Naive thymus-derived CD4-positive, alpha-beta T cell (primary cell): ENCODE results near the gene PRR7. TPM values are rescaled to one million over a fixed set of nuclear protein-coding genes. Genes with fewer than 3 reads are reported as not detected.

Experiments used
- ATAC-seq: fragments of 150-1000 bp; cut with Tn5 transposase; 2 replicates; pipeline ENCODE4 v1.10.0; 2021; ENCODE audit warnings: mild to moderate bottlenecking, moderate library complexity
- CTCF ChIA-PET: fragments of 350-600 bp; sonication (Branson Sonifier 250); formaldehyde crosslinking; loops from one replicate; lab custom pipeline; 2021; ENCODE audit warnings: antibody characterized with exemption; lab: Charles Lee
- POLR2A ChIA-PET: fragments of 350-600 bp; sonication (Branson Sonifier 250); formaldehyde crosslinking; loops from one replicate; lab custom pipeline; 2021; ENCODE audit warnings: antibody characterized with exemption, inconsistent platforms; lab: Charles Lee
- DNase-seq, 9 donors: peaks; one replicate each; pipeline versions ENCODE4 v3.0.0 to v3.0.0-alpha.2; 2020 to 2022; ENCODE audit warnings: mixed read lengths in 1 of 9
- H3K27ac ChIP-seq: one replicate; pipeline ENCODE4 v1.7.0; 2013; ENCODE audit warnings: mild to moderate bottlenecking, low read depth, low read length, moderate library complexity
- H3K27me3 ChIP-seq, 2 donors: one replicate each; pipeline ENCODE4 v1.7.0; 2013; ENCODE audit warnings: low read length in 2 of 2, mild to moderate bottlenecking in 2 of 2, moderate library complexity in 2 of 2; ENCODE audit not compliant: control insufficient read depth in 2 of 2, insufficient read depth in 2 of 2
- H3K36me3 ChIP-seq, 3 experiments: 1 replicate in 2 of 3; 2 replicates in 1 of 3; pipeline ENCODE4 v1.7.0; 2013; ENCODE audit warnings: low read length in 3 of 3, mild to moderate bottlenecking in 3 of 3, moderate library complexity in 1 of 3; ENCODE audit not compliant: insufficient read depth in 3 of 3, control insufficient read depth in 2 of 3
- H3K4me1 ChIP-seq, 2 donors: one replicate each; pipeline ENCODE4 v1.7.0; 2013; ENCODE audit warnings: low read length in 2 of 2, mild to moderate bottlenecking in 2 of 2, moderate library complexity in 1 of 2; ENCODE audit not compliant: control insufficient read depth in 2 of 2, insufficient read depth in 2 of 2
- H3K4me3 ChIP-seq: 2 replicates; pipeline ENCODE4 v1.7.0; 2013; ENCODE audit warnings: mild to moderate bottlenecking, low read length
- H3K9me3 ChIP-seq, 3 experiments: 1 replicate in 2 of 3; 2 replicates in 1 of 3; pipeline ENCODE4 v1.7.0; 2013; ENCODE audit warnings: low read length in 3 of 3; ENCODE audit not compliant: control insufficient read depth in 2 of 3
- H3K27ac Mint-ChIP-seq, 9 donors: one replicate each; pipeline ENCODE4 v1.8.0; 2020 to 2022; ENCODE audit warnings: mixed read lengths in 9 of 9, mild to moderate bottlenecking in 8 of 9, moderate library complexity in 5 of 9, inconsistent platforms in 2 of 9
- H3K27me3 Mint-ChIP-seq, 5 donors: one replicate each; pipeline ENCODE4 v1.8.0; 2021 to 2022; ENCODE audit warnings: mixed read lengths in 5 of 5, mild to moderate bottlenecking in 1 of 5
- H3K36me3 Mint-ChIP-seq, 5 donors: one replicate each; pipeline ENCODE4 v1.8.0; 2020 to 2022; ENCODE audit warnings: mixed read lengths in 5 of 5, mild to moderate bottlenecking in 3 of 5, inconsistent platforms in 1 of 5
- H3K4me1 Mint-ChIP-seq, 7 donors: one replicate each; pipeline ENCODE4 v1.8.0; 2020 to 2022; ENCODE audit warnings: mixed read lengths in 7 of 7, mild to moderate bottlenecking in 3 of 7, inconsistent platforms in 1 of 7
- H3K4me3 Mint-ChIP-seq, 10 donors: one replicate each; pipeline ENCODE4 v1.8.0; 2020 to 2022; ENCODE audit warnings: mild to moderate bottlenecking in 10 of 10, mixed read lengths in 10 of 10, moderate library complexity in 6 of 10, inconsistent platforms in 2 of 10
- H3K9me3 Mint-ChIP-seq, 11 donors: one replicate each; pipeline ENCODE4 v1.8.0; 2020 to 2022; ENCODE audit warnings: mixed read lengths in 11 of 11, mild to moderate bottlenecking in 4 of 11, inconsistent platforms in 1 of 11, moderate library complexity in 1 of 11
- intact Hi-C, 2 donors: fragments of 100-400 bp; cut with micrococcal nuclease; formaldehyde crosslinking; loops; one replicate each; pipeline ENCODE4 v1.15.1; 2023
- polyA plus RNA-seq, 2 donors: library from polyadenylated mRNA; unstranded; fragments of 300-500 nt; fragmentation: Illumina TruSeq; gene quantifications; one replicate each; pipeline ENCODE4 v1.2.3, GENCODE V29; 2021
- total RNA-seq, 6 experiments: library from RNA in 5 of 6; stranded (reverse) in 5 of 6; gene quantifications; 1 replicate in 5 of 6; 2 replicates in 1 of 6; pipeline ENCODE4 v1.2.3 and lab custom pipeline; 2021 to 2026

Gene PRR7
- total and polyA plus RNA-seq, 7 experiments from 2014 or later = 6.4 to 31.8 (median 11.7) TPM

DNA sequence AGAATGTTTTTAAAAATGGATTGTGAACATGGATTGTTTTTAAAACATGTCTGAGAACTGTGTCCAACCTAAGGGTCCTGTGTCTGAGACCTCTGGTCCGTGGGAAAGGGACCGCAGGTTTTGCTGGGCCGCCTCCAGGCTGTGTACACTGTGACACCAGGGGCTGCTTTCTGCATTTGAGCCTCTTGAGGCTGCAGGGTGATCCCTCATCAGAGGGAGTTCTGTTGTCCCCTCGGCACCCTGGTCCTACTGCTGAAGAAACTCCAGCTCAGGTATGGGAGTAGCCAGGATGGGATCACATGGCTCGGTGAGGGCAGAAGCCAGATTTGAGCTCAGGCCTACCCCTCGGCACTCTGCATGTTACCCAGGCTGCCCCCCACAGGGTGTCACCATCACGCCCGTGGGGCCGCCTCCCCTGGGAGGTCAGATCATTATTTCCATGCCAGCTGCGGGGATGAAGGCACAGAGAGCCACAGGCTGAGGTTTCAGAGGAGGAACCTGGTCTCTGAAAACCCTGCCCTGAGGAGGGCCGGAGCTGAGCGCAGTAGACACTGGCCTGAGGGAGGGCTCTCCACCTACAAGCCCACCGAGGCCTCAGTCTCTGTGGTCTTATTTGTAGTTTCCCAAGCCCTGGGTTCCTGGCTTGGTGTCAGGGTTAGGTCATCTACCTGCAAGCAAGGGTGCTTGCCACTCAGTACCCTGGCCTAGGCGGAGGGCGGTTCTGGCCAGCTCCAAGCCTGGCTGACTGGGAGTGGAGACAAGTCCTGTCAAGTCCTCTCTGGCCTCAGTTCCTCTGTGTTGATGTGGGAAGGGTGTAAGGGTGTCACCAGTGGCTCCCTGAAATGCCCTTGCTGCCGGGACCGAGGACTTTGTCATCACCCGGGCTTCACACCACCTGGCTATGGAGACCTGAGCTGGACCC, 2.8 kb downstream of the PRR7 start:
- no peak overlapping the region for H3K4me3 ChIP-seq
- no peak for DNase-seq
- H3K27ac ChIP-seq = no peak overlapping the region
- H3K36me3 ChIP-seq = no peaks in the 10 kb centered on the region
- no peaks in the 10 kb centered on the region for H3K27me3 ChIP-seq
- no peak for ATAC-seq
- Mint-ChIP-seq H3K27ac (peak overlapping the region in 3 of 9 donors; percentile 7 to 88 (median 19)), H3K27me3 (peaks cover 0 to 32% (median 0%) of the 10 kb centered on the region in 5 donors), H3K36me3 (no peaks in the 10 kb centered on the region), H3K9me3 (peaks cover 0 to 11% (median 0%) of the 10 kb centered on the region in 11 donors), H3K4me1 (peaks cover 27 to 52% (median 49%) of the 10 kb centered on the region in 7 donors), H3K4me3 (peak overlapping the region in 3 of 10 donors; percentile 16 to 70 (median 63))
- ChIA-PET POLR2A (interaction anchor here (0.9 to 23.1 kb wide), 9 partner anchors 9 to 316 kb away, joined by 3 to 804 read pairs (median 5); partner anchors contain the start of genes F12, GRK6, NSD1 and PDLIM7), CTCF (interaction anchor here (0.8 to 8.8 kb wide), 7 partner anchors 16 to 63 kb away, joined by 3 to 105 read pairs (median 4); no protein-coding TSS in a partner anchor)
- no peaks in the 10 kb centered on the region for H3K9me3 ChIP-seq
- peaks cover 13 to 45% of the 10 kb centered on the region in 2 donors for H3K4me1 ChIP-seq
- intact Hi-C loops = loop anchor here in 1 of 2 donors (10.0 kb wide), 1 partner anchor 335 kb away; no protein-coding TSS in a partner anchor

DNA sequence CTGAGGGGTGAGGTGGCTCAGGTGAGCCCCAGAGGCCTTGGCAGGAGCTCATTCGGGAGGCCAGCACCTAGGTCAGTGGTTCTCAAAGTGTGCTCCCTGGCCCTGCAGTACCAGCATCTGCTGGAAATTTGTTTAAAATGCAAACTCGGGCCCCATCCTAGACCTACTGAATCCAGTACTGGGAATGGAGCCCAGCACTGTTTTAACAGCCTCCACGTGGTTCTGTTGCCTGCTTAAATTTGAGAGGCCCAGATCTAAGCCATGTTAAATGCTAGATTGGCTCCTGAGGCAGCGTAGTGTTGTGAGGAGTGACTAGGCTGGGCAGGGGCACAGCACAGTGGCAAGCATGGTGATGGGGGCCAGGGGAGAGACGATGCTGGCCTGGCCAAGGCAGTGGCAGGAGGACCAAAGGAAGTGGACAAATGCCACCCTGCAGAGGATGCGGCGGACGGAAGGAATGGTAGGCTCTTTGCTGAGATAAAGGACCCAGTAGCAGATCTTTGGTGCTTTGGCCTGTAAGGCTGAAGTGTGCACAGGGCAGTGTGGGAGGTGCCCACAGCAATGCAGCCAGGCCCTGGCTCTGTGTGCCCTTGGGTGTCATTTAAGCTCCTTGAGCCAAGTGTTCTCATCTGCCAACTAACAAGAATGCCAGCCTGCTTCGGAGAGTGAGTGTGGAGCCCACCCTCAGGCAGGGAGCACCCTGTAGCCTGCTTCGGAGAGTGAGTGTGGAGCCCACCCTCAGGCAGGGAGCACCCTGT, 4.2 kb downstream of the PRR7 start:
- ChIA-PET POLR2A (interaction anchor here (0.6 to 23.1 kb wide), 6 partner anchors 12 to 134 kb away, joined by 3 to 804 read pairs (median 22); partner anchors contain the start of genes F12, GRK6 and PFN3), CTCF (interaction anchor here (3.5 to 8.8 kb wide), 3 partner anchors 46 to 61 kb away, joined by 20 to 189 read pairs (median 105); partner anchors contain the start of genes F12 and PFN3)
- peaks cover 11 to 30% of the 10 kb centered on the region in 2 donors for H3K4me1 ChIP-seq
- Mint-ChIP-seq H3K4me1 (peaks cover 18 to 38% (median 34%) of the 10 kb centered on the region in 7 donors), H3K4me3 (peak overlapping the region in 2 of 10 donors; percentile 23 to 25), H3K27ac (peak overlapping the region in 6 of 9 donors; percentile 7 to 50 (median 40)), H3K27me3 (peaks cover 0 to 32% (median 0%) of the 10 kb centered on the region in 5 donors), H3K36me3 (no peaks in the 10 kb centered on the region), H3K9me3 (peaks cover 0 to 11% (median 0%) of the 10 kb centered on the region in 11 donors)
- H3K27ac ChIP-seq = no peak overlapping the region
- DNase-seq = no peak
- H3K9me3 ChIP-seq = no peaks in the 10 kb centered on the region
- no peak overlapping the region for H3K4me3 ChIP-seq
- intact Hi-C loops = loop anchor here in 1 of 2 donors (10.0 kb wide), 1 partner anchor 336 kb away; no protein-coding TSS in a partner anchor
- H3K36me3 ChIP-seq = peaks cover 0 to 3% (median 0%) of the 10 kb centered on the region in 3 experiments
- no peak for ATAC-seq
- no peaks in the 10 kb centered on the region for H3K27me3 ChIP-seq

DNA sequence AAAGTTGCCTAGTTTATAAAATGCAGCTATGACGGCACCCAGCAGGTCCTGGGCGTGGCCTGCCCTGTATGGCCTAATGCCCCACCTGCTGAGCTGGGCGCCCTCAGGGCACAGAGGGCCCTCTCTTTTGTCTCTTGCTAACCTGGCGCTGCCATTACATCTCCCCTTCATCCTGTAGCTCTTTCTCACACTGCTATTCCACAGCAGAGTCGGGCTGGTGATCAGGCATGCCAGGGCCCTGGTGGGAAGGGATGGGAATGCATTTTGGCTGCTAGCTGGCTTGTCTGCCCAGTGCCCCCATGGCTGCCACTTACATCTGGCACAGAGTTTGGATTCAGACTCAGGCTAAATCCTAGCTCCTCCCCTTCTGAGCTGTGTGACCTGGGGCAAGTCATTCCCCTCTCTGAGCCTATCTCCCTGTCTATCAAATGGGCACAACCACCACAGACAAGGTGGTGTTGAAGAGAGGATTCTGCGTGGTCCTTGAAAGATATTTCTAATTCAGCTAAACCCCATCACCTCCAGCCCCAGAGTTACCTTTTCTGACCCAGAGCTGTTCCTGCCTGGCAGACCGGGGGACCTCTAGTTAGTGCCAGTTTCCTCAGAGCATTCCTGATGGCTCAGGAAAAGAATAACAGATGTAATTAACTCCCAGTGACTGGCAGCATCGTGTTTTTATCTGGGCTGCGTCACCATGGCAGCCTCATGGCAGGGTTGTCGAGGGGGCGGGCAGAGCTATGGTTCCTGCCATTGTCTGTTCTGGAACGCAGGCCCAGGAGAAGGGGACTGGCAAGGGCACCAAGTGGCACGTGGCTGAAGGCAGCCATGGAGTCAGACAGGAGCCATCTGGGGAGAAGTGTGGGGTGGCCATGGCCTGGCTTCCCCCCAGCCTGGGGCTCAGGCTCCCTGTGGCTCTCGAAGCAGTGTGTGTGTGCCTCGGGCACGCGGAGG, 6.3 kb downstream of the PRR7 start:
- intact Hi-C loops = loop anchor here in 1 of 2 donors (10.0 kb wide), 1 partner anchor 338 kb away; no protein-coding TSS in a partner anchor

GRCh38 chr5:177453852-177454396, 7.3 kb downstream of the PRR7 start:
- H3K9me3 Mint-ChIP-seq = peaks cover 0 to 11% (median 0%) of the 10 kb centered on the region in 11 donors
- Histone ChIP-seq H3K4me3 (peak overlapping the region; percentile 70), H3K27ac (peak overlapping the region; percentile 97), H3K27me3 (no peaks in the 10 kb centered on the region), H3K9me3 (no peaks in the 10 kb centered on the region), H3K4me1 (peaks cover 12% of the 10 kb centered on the region in 2 donors), H3K36me3 (peaks cover 0 to 4% (median 0%) of the 10 kb centered on the region in 3 experiments)
- CTCF ChIA-PET = interaction anchor here (0.9 to 8.1 kb wide), 11 partner anchors 10 to 144 kb away, joined by 3 to 189 read pairs (median 12); partner anchors contain the start of genes F12, GRK6, LMAN2 and PFN3
- H3K36me3 Mint-ChIP-seq = no peaks in the 10 kb centered on the region
- peaks cover 10 to 28% (median 18%) of the 10 kb centered on the region in 7 donors for H3K4me1 Mint-ChIP-seq
- peaks cover 0 to 22% (median 0%) of the 10 kb centered on the region in 5 donors for H3K27me3 Mint-ChIP-seq
- peak overlapping the region; percentile 72 to 94 (median 90) for H3K27ac Mint-ChIP-seq
- intact Hi-C loops = loop anchor here (1.0 to 10.0 kb wide), 5 partner anchors 8 to 339 kb away; partner anchors contain the start of gene PRR7 (in 1 of the 2)
- DNase-seq = peak in 1 of 9 donors; percentile 46
- no peak for ATAC-seq
- peak overlapping the region; percentile 77 to 90 (median 83) for H3K4me3 Mint-ChIP-seq
- POLR2A ChIA-PET = interaction anchor here (0.6 to 23.1 kb wide), 11 partner anchors 7 to 105 kb away, joined by 3 to 804 read pairs (median 19); partner anchors contain the start of genes GRK6, PDLIM7 and PRR7

More for the DNA sequence above, 6.3 kb downstream of the PRR7 start:
- Histone ChIP-seq H3K4me1 (peaks cover 12 to 20% of the 10 kb centered on the region in 2 donors), H3K27me3 (no peaks in the 10 kb centered on the region), H3K27ac (no peak overlapping the region), H3K4me3 (no peak overlapping the region), H3K36me3 (peaks cover 0 to 4% (median 0%) of the 10 kb centered on the region in 3 experiments), H3K9me3 (no peaks in the 10 kb centered on the region)
- Mint-ChIP-seq H3K4me3 (peak overlapping the region in 9 of 10 donors; percentile 17 to 90 (median 77)), H3K27ac (peak overlapping the region; percentile 71 to 94 (median 90)), H3K9me3 (peaks cover 0 to 11% (median 0%) of the 10 kb centered on the region in 11 donors), H3K27me3 (peaks cover 0 to 29% (median 0%) of the 10 kb centered on the region in 5 donors), H3K36me3 (no peaks in the 10 kb centered on the region), H3K4me1 (peaks cover 18 to 38% (median 28%) of the 10 kb centered on the region in 7 donors)
- DNase-seq (peak in 1 of 9 donors; percentile 28), ATAC-seq (no peak)
- POLR2A ChIA-PET = interaction anchor here (0.6 to 23.1 kb wide), 13 partner anchors 6 to 104 kb away, joined by 3 to 804 read pairs (median 4); partner anchors contain the start of genes GRK6, PDLIM7 and PRR7
- CTCF ChIA-PET = interaction anchor here (0.7 to 8.1 kb wide), 10 partner anchors 9 to 919 kb away, joined by 3 to 189 read pairs (median 14); partner anchors contain the start of genes F12, GRK6 and PFN3
